Measurements from ENCODE around the gene ZNF680.
"Not testable (repeated sequence)": the region's sequence is repeated elsewhere in the genome, so short reads cannot be mapped to it uniquely, and the experiment has no call there.

ZNF680 gene

DNA sequence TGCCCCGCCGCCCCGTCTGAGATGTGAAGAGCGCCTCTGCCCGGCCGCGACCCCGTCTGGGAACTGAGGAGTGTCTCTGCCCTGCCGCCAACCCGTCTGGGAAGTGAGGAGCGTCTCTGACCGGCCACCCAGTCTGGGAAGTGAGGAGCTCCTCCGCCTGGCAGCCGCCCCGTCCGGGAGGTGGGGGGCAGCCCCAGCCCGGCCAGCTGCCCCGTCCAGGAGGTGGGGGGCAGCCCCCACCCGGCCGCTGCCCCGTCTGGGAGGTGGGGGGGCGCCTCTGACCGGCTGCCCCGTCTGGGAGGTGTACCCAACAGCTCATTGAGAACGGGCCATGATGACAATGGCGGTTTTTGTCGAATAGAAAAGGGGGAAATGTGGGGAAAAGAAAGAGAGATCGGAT is 8.7 kb downstream of the ZNF680 start:
- DNase-seq: not testable (repeated sequence)

DNA sequence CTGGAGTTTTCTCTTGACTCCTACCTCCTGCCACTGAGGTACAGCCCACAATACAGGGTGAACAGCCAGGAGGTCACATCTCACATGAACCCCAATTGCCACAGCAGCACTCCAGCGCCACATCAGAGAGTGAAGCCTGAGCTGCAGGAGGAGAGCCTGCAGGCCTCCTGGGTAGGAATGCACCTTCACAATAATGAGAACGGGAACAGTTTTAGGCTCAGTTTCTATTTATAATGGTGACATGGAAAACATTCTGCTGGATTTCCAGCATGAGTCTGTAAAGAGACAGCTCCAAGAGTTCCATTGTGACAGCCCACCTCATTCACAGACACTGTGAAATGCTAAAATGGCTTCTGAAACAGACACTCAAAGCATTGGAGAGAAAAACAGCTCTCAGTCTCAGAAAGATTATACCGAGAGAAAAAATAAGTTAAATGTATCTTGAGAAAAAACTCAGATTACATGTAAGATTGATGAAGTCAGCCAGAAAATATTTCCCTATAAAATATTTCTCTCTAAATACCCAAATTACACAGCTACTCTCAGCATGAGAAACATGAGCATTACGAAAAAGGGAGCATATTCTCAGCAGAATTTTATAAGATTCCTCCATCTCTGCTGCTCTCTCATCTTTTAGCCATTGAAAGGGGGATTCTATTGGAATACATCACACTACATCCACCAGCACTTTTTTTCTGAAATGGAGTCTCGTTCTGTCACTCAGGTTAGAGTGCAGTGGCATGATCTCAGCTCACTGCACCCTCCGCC is 11.3 kb downstream of the ZNF680 start:
- DNase-seq: no peak

- no peak for DNase-seq
Observed at GRCh38 chr7:64544010-64544409, 18.9 kb downstream of the ZNF680 start.

DNA sequence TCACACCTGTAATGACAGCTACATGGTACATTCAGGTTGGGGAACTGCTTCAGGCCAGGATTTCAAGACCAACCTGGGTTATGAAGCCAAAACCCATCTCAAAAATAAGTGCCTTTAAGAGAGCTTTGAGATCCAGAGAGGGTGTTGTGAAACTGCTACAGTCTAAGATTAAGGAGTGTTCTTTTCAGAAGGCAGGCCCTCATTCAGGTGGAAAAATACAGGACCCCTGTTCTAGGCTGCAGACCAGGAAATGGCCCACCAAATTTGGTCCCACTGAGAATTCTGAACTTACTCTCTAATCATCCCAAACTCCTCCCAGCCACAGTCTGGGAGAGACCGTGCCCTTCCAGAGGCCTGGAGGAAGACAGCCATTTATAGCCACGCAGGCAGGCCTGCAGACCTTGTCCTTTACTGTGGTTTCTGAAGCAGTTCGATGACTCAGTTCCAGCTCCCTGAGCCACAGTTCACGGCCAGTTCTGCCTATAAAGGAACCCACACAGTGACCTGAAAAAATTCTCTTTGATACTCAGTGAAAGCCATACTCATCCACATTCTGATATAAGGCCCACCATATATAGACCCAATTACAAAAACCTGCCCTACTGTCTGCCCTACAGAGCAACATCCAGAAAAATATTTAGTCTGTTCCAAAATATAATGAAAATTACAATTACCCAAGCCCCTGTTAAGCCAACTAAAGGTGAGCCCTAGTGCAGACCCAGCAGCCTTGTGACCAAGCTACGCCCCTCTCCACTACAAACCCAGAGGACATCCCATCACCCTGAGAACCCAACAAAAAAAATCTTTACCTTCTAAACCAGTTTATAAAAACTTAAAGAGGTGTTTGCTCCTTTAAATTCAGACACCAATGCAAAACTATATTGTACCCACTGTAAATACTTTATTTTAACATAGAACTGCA is 21.2 kb downstream of the ZNF680 start:
- peak; percentile 21 for DNase-seq

GRCh38 chr7:64533756-64534155 is 29.1 kb downstream of the ZNF680 start:
- DNase-seq: no peak

- DNase-seq: no peak
Observed at GRCh38 chr7:64528770-64529169, 34.1 kb downstream of the ZNF680 start.

DNA sequence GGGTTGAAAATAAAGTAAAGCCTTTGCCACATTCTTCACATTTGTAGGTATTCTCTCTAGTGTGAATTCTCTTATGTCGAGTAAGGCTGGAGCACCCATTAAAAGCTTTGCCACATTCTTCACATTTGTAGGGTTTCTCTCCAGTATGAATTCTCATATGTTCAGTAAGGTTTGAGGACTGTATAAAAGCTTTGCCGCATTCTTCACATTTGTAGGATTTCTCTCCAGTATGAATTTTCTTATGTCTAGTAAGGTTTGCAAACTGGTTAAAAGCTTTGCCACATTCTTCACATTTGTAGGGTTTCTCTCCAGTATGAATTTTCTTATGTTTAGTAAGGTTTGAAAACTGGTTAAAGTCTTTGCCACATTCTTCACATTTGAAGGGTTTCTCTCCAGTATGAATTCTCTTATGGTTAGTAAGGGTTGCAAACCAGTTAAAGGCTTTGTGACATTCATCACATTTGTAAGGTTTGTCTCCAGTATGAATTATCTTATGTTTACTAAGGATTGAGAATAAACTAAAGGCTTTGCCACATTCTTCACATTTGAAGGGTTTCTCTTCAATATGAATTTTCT is 41.4 kb downstream of the ZNF680 start:
- no peak for DNase-seq

- DNase-seq: no peak
Observed at GRCh38 chr7:64516451-64516850, 46.4 kb downstream of the ZNF680 start.

DNA sequence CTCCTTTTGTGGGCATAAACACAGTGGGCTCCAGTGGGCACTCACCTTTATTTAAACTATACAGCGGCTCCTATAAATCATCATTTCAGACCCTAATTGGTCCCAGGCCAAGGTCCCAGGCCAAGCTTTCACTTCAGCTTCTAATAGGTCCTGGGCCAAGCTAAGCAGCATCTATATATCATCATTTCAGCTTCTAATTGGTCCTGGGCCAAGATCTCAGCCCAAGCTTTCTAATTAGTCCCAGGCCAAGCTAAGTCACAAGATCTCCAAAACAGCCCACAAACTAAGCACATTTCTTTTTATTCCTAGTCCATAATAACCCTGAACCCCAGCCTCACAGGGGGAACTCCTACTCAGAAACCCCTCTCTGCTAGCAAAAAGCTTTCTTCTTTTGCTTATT is 47.1 kb downstream of the ZNF680 start:
- DNase-seq: no peak

DNA sequence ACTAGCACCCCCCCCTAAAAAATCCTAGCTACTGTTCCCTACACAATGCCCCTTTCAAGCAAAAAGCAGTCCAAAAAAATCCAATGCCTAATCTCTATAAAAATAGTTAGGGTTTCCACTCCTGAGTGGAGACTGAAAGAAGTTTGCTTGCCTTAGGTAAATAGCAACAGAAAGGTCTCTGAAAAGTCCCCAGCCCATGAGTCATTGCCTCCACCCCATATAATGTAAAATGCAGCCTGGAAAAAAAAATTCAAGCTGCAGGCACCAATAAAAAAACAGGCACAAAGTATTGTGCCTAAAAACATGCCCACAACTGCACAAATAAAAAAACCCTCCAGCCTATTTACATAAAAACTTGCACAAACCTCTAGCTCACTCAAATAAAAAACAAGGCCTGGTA is 47.5 kb downstream of the ZNF680 start:
- DNase-seq: no peak

DNA sequence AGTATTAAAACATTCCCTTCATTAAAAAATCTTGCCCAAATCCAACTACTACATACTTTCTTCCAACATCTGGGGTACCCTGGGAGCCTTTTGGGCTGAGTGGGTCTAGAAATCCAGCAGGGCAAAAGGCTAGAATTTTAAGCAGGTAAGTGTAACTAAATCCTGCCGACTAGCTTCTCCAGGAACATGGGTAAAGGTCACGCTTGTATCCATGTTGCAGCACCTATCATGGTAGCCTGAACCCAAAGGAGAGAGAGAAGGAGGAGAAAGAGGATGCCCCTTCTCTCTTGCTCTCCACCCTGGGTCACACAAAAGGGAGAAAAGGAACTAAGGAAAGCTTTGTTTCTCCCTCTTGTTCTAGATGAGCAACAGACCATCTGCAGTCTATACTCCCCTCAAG is 53.3 kb downstream of the ZNF680 start:
- no peak for DNase-seq

GRCh38 chr7:64504581-64505120 is 58.2 kb downstream of the ZNF680 start:
- no peak for DNase-seq

- DNase-seq: no peak
Observed at GRCh38 chr7:64498270-64498669, 64.6 kb downstream of the ZNF680 start.

DNA sequence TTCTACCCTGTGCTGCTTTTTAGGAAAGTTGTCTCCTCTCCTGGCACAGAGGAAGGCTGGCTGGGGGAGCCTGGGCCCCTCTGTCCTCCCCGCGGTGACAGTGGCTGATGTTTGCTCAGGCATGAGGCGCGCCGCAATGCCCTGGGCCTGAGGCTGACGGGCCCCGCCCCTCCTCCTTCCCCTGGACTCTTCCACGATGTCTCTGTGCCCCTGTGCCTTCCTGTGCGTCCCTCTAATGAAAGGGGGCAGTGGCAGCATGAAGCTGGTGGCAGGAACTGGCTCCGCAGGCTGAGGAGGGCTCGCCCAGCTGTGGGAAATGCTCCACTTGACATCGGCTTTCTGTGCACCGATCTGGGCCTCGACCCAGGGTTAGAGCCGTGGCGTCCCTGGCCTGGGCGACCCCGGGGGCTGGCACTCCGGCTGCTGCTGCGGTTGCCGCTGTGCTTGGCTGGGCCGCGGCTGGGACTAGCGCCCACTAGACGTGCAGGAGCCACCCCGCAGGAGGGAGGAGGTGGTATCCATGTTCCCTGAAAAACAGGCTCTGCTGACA is 67.9 kb downstream of the ZNF680 start:
- no peak for DNase-seq

DNA sequence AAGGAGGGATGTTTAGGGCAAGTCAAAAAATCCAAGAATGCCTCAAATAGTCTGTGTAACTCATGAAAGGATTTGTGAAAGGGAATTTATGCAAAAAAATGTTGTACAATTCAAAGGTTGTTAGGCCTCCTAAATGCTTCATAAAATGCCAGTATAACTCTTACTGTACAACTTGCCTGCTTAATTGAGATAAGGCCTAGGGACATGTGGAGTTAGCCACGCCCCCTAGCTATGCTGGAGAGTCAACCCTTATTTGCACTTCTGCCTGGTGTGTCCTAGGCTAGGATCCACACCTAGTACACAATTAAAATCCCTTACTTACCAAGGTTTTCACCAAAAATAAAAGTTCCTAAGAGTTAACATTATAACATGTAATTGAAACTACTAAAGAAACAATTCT is 77.2 kb downstream of the ZNF680 start:
- DNase-seq: no peak

Data from fibroblast of skin of right quadriceps (primary cell).